CD4-positive, alpha-beta T cell treated with Interleukin-15 for 4 hours (primary cell): ENCODE results near the gene ELP4.

ENCODE experiments used
- DNase-seq: peaks from one replicate; pipeline ENCODE4 v3.0.0-alpha.2; 2020; ENCODE audit warnings: low spot score

Gene ELP4

DNA sequence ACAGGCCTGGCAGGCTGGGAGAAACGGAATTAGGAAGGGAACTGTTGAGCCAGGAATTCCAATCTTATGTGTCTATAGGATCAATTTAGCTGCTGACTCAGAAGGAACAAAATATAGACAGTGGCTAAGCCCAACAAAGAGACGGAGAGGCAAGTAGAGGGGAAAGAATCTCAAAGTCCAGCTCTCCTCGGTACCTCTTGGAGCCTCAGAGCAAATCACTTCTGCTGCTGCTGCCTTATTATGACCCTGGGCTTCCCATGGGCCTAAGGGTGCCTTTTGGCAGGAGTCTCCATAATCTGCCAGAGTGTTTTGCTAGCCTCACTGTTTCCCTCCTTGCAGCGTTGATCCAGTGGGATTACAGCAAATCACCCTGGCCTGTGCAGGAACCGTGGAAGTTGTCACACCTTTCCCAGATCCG, 269.8 kb downstream of the ELP4 start:
- DNase-seq = no peak

DNA sequence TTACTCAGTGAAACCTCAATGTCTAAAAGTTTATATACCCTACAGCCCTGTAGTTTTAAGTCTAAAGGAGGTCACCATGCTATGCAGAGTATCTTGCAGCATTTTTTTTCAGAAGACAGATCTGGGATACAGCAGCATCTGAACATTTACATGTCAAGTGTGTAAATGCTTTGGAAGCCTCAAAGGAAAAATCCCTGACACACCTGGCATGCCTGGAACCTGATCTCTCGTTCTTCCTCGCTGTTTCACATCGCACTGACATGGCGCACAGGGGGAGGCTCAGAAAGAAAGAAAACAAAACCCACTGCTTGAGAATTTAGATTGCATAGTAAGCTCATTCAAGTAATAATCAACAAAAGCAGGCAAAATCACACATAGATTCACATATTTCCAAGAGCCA, 270.5 kb downstream of the ELP4 start:
- no peak for DNase-seq

DNA sequence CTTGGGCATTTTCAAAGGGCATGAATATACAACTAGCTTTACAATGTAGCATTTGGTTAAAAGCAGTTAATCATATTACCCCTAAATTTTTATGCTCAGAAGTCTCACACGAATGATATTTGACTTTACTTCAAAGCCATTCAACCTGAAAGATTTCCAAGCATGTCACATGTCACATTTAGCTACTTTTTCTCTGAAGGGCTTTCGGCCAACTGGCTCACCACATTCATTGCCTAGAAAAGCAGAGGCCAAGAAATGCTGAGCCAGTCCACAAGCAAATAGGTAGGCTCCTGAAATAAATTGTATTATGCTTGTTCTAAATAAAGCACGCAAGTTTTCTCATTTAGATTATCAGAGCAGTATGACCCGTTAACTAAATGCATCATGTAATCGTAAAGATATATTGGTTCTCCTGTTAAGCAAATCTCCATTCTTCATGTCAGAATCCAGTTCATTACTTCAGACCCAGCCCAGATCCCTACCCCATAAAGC, 271.0 kb downstream of the ELP4 start:
- DNase-seq = no peak

DNA sequence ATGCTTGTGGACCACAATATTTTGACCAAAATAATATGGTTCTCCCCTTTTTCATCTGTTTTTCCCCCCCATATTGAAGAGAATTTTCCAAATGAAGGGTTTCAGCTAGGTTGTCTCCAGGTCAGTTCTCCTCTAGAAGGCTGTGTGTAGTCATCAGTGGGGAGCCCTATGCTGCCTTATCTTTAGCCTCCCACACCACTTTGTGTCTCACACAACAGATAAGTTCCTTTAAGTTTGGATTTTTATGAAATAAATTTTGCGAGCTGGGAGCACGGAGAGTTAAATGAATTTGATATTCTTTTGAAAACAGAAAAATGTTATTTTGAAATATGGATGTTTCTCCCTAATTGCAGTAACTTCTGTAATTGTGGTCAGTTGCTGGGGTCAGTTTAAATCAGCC, 272.7 kb downstream of the ELP4 start:
- no peak for DNase-seq

DNA sequence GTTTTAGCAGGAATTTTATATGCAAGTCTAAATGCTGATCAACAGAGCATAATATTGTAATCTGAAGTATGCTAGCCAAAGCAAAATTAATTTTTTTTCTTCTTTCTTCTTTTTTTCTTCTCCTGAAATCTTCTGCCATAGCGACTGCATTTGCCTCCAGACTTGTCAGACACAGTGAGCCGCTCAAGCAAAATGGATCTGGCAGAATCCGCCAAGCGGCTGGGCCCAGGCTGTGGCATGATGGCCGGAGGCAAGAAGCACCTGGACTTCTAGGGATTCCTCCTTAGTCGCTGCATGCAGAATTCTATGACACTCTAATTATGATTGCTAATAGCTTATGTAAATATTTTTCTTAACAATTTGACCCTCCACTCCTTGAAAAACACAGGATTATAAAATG, 273.7 kb downstream of the ELP4 start:
- no peak for DNase-seq

DNA sequence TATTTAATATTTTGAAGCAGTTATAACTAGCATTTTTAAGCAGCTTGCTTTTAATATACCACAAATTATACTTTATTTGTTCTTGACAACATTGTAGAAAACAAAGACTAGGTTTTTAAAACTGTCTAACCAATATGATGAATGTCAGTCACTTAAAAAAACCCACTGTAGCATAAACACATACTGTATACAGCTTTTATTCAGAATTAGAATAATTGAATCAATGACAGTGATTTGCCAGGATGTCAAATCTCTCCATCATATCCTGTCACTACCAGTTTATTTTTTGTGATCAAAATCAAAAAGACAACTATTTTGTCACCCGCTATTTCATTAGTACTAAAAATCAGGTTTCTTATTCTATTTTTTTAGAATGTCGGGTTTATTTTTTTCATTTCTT, 275.0 kb downstream of the ELP4 start:
- DNase-seq = no peak

DNA sequence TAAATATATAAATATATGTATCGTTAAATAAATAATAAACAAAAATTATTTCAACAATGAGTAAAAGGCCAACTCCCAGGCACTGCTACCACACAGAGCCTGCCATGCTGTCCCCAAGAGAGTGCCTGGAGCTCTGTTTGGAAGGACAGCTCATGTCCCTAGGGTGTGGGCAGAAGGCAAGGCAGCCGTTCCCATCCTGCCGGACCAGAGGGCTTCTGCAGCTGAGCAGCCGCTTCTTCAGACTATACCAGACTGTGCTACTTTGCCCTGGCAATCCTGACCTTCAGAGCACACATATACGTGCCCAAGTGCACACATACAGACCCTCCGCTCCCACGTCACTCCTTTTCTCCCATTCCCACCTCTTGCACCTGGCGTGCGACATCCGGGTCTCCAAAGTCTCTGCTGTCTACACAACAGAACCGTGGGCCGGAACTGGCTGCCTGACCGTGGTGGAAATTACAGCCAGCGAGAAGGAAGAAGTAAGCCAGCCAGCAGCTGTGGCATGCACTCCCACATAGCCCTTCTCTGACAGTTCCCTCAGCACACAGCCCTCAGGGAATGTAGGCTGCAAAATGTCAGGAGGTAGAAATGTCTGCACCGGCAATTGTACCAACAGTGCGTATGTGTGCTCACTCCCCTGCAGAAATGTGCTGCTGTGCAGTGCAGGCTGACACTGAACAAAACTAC, 277.6 kb downstream of the ELP4 start:
- DNase-seq = no peak

DNA sequence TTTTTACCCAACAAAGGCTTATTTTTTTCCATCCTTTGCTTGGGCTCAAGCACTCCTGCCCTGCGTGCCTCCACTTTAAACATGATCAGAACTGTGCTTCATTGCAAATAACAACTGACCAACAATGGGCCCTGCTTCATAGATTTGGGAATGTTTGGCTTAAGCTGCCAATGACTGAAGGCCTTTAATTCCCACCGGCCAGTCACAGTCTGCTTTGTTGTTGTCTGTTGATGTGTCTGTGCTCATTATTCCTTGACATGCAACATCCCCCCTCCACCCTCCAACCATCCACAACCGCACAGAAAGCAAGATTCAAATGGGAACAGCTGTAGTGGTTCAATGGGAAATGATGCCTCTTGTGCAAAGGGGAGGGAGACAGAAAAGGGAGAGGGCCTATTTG, 278.5 kb downstream of the ELP4 start:
- no peak for DNase-seq

DNA sequence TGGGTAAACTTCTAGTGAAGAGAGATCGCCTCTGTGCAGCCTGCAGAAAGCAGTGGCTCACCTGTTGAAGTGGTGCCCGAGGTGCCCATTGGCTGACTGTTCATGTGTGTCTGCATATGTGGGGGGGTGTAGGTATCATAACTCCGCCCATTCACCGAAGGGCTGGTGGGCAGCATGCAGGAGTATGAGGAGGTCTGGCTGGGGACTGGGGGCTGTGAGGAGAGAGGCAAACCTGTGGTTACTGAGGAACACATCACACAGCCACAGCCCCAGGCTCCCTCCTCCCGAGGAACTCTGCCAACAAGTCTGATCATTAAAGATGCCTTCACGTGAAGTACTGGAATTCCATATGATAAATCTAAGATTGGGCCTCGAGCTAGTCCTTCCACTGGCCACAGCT, 281.1 kb downstream of the ELP4 start:
- DNase-seq = no peak

DNA sequence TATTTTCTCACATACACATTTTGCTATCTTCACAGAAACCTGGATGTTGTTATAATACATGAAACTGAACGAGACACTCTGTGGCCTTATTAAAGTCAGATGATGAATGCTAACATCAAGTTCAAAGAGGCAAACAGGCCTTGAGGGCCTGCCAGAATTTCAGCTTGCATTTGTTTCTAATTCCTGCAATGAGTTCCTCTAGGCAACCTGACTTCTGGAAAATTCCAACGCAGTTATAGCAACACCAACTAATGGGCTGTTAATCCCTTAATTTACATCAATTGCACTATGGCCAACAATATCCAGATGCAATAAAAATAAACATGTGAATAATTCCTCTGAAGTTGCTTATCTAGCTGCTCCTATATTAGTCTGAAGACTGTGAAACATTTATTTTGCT, 282.5 kb downstream of the ELP4 start:
- no peak for DNase-seq

DNA sequence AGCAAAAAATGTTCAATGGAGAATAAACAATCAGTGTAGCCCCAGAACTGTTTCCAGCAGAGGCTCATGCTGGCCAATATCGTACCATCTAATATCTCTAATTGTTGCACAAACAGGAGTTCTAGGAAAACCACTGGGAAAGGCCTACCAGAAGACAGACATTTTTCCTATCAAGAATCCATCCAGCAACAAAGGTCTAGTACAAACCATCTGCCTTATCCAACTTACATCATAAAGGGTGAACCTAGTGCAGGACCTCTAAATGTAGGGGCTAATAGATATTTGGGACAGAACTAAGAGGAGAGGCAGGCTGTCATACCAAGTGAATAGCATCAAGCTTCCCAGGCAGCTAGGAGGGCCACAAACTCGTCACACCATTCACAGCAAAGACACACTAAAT, 282.9 kb downstream of the ELP4 start:
- DNase-seq = no peak

DNA sequence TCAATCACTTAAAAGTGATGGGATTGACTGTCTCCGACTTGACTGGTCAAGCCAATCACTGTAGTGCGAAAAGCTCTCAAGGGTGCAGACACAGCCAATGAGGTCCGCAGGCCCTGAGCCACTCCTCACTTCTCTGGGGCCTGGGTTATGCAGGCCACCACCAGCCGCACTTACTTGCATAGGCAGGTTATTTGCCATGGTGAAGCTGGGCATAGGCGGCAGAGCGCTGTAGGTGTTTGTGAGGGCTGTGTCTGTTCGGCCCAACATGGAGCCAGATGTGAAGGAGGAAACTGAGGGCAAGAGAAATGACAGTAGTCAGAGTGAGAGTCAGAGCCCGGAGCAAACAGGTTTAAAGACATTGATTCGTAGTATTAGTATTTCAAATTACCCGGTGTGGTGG, 283.7 kb downstream of the ELP4 start:
- DNase-seq = no peak

DNA sequence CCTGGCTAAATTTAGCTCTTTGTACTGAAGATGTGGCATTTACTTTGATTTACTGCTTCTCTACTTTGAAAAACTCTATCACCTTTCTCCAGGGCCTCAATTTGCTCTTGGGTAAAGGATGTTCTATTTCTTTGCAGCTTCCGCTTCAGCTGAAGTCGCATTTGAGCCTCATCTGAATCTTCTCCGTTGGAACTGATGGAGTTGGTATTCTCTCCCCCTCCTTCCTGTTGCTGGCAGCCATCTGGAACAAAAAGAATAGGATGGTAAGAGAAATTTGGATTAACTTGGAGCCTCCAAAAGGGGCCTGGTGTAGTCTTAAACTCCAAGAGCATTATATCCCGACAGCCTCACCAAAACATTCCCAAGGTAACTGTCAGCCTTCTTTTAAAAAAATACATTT, 285.0 kb downstream of the ELP4 start:
- no peak for DNase-seq

DNA sequence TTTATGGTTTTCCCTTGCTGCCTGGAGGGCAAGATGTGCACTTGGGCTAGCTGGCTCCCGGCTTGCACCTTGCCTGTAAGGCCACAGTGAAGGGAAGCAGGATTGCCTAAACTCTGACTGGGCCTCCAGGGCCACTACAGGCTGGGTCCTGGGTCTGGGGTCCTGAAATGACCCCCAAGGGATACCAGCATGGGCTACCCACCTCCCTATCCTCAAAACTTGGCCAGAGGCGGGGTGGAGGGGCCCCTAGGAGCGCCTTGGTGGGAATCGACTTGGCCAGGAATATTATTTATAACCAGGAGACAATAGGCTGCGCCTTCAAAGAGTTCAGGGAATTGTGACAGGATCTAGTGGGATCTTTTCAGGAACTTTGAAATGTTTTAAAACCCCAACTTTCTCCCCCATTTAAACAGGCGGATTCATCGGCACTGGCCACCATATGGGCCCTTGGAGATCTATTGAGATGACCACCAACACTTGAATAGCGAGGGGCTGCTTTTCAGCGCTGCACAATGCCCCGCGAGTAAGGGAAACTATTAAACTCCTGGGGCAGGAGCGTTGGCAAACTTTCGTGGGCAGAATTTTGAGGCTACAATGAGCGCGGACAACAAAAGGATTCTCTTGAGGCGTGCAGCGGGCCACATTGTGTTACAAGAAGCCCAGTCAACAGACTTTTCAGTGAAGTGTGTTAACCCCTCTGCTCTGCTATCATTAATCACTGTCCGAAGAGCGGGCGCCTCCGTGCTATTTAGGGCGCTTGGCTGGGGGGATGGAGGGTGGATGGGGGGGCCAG, 286.3 kb downstream of the ELP4 start:
- no peak for DNase-seq

DNA sequence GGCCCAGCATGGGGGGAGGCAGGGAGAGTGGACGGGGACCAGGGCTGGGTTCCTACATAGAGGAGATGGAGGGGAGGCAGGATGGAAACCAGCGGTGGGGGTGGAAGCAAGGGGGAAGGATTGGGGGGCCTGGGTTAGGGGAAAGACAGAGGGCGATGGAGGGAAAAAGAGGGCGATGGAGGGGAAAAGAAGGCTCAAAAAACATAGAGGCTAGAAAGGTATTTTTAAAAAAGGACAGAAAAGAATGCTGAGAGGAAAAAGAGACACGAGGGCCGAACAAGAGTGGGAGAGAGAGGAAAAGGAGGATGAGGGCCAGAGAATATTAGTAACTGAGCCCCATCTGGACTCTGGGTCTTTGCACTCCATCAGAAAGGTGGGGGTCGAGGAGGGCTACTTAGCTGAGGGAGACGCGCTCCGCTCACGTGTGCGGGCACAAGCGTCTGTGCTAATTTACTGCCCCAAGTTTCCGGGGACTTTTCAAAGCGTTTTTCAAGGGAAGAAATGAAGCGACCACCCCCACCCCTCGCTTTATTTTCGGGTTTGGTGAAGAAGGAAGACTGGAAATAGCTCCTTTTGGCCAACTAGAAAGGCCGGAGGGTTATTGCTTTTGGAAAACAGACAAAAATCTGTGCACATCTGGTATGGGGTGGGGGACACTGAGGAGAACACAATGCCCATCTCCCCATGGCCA, 287.1 kb downstream of the ELP4 start:
- DNase-seq = no peak

DNA sequence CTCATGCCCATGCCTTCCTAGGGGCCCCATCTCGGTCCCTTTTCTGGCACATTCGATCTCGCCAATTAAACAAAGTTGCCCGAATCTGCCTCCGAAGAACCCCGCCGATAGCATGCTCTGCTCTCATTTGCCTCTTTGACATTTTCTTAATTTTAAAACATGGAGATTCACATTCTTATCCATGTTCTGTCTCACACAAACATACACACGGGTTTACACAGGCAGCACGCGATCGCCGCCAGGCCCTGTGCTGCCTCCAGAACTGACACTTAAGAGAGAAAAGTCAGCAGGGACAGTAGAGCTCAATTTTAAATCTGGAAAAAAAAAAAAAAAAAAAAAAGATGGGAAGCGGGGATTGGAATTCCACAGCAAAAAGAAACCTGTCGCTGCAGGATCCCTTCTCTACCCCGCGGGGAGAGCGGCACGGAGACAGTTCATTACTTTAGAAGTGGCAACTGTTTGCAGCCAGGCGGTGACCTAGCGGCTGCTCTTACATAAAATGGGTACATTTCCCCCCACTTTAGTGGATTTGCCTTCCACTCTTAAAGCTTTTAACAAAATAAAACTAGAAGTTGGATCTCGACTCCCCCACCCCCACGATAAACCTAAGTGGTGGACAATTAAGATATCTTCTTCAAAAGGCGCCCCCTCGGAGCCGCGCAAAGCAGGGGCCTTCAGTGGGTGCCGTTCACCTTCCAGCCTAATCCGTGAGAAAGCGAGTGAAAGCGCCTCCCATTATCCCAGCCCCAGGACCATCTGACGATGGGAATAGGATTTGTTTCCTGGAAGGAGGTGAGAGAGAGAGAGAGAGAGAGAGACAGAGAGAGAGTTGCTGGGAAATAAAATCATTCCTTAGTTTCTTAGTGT, 287.9 kb downstream of the ELP4 start:
- no peak for DNase-seq

DNA sequence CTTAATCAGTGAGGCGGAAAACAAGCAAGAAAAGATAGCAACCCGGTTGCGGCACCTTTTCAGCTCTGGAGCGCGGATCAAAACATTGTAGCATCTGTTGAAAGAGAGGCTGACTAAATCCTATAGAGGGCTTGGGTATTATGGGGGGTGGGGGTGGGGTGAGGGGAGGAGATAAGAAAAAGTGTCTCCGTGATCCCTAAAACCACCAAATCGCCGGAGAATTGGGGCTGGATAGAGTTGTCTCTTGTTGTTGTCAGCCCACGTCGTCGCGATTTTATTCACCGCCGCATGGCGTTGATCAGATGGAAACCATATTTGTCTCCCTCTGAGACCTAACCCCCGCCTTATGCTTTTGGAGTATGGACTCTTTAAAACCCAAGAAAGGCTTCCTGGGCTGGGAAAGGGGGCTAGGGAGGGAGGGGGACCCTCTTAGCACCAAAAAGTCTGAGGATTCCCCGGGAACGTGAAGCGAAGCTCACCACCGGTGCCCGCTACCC, 288.5 kb downstream of the ELP4 start:
- DNase-seq = no peak

DNA sequence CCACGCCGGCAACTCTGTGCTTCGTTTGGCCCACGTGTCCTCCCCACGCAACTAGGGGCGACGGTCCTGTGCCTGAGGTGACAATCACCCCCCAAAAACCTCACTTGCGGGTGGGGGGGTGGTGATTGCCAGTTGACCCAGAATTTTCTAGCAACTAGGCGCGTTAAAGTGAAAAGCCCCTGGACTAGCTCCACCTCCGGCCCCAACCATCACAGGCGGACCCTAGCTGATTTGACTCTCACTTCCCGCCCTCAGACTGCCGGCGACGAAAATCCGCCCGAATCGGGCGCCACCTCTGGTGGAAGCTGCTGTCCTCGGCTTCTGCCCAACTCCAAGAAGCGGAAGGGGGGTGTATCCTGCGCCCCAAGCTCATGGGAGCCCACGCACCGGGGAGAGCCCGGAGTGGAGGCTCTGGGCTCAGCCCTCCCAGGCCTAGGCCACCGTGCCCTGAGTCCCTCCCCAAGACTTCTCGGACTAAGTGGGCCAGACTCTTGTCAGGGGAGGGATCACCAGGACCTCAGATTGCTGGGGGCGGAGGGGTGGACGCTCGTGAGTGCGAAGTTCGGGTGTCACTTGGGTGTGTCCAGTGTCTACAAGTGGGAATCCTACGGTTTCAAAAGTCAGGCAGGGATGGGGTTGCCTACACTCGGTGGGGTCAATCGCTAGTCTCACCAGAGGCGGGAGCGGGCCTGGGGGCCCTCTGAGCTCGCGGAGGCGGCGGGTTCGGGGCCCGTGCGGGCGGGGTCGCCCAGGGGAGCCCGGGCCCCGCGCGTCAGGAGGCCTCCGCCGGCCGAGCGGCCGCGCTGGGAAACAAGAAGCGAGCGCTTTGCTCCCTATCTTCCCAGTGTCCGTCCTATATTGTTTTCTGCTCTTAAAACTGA, 289.2 kb downstream of the ELP4 start:
- DNase-seq = no peak

DNA sequence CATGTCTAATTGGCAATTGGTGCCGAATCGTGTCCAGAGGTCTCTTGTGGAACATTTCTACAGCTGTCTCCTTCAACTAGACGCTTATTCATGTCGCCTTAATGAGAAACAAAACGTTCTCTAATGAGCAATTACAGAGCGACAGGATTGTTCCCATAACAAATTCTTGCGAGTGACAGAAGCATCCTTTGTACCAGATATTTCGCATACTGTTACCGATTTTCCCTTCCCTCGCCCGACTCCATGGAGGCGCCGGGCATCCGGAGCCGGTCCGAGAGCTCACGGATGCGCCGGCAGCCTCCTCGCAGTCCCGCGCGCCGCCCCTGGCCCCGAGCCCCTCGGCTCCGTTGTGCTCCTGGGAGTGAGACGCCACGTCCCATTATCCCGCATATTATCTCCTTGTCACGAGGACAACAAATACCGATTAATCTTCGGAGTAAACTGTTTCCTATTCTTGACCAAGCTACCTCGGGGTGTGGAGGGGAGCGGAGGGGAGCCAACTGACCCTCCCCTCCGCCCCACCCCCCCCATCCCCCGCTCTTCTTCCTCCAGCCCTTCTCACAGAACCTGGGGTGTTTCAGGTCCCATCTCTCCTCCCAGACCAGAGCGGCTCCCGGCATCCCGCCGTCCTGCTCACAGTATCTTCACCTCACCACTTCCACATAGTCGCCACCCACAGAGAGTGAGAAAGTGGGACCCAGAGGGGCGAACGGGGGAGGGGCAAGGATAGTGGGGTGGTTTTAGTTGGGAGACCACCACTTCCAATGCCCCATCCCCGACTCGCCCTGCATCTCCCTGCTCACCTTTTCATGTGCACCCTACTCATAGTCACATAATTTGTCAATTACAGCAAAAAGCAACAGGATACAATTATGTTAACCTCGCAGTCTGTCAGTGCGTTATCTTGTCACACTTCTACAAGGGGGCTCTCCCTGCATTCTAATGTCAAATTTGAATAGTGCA, 290.1 kb downstream of the ELP4 start:
- DNase-seq = no peak
